Colonic mucosa (tissue), 4 donors: ENCODE results near the gene SDHA. TPM values are rescaled to one million over a fixed set of nuclear protein-coding genes. Genes with fewer than 3 reads are reported as not detected.
"Not testable (repeated sequence)": the region's sequence is repeated elsewhere in the genome, so short reads cannot be mapped to it uniquely, and the experiment has no call there.

Experiments
- DNase-seq: peaks from one replicate; pipeline ENCODE4 v3.0.0-alpha.2; 2020
- H3K27ac ChIP-seq: fragments of 200-600 bp; one replicate; pipeline ENCODE4 v1.8.0; 2021
- H3K27me3 ChIP-seq: fragments of 200-600 bp; one replicate; pipeline ENCODE4 v1.8.0; 2021
- H3K36me3 ChIP-seq: fragments of 200-600 bp; one replicate; pipeline ENCODE4 v1.8.0; 2021
- H3K4me1 ChIP-seq: fragments of 200-600 bp; one replicate; pipeline ENCODE4 v1.8.0; 2021; ENCODE audit warnings: mild to moderate bottlenecking
- H3K4me3 ChIP-seq: fragments of 200-600 bp; one replicate; pipeline ENCODE4 v1.8.0; 2021
- H3K9ac ChIP-seq, 2 donors: one replicate each; pipeline ENCODE4 v1.7.0; 2013; ENCODE audit warnings: control low read depth in 2 of 2, low read depth in 2 of 2, low read length in 2 of 2
- H3K9me3 ChIP-seq: fragments of 200-600 bp; one replicate; pipeline ENCODE4 v1.8.0; 2021
- intact Hi-C: fragments of 100-400 bp; cut with DNase I; formaldehyde crosslinking; loops from one replicate; pipeline ENCODE4 v1.14.1; 2022
- total RNA-seq, 2 donors: library from RNA; stranded (reverse); fragmentation: NEBNext Ultra II Directional in 1 of 2; extraction: Animal tissue kit (Norgen Biotek cat#: 25700) in 1 of 2; gene quantifications; one replicate each; pipeline ENCODE4 v1.2.1, GENCODE V29; 2021
- TF ChIP-seq, protein P1 (sequence below): fragments of 200-600 bp; IDR thresholded peaks from one replicate; pipeline ENCODE4 v1.8.0; 2022; ENCODE audit warnings: antibody characterized with exemption, mild to moderate bottlenecking
- donor health status: healthy.
- donor health status: DM: no; HTN: no; CAD: no.
- donor health status: DM: no; HTN: no; CAD: no.

Gene SDHA
- total RNA-seq, 2 donors from 2014 or later: 285 to 414 TPM

DNA sequence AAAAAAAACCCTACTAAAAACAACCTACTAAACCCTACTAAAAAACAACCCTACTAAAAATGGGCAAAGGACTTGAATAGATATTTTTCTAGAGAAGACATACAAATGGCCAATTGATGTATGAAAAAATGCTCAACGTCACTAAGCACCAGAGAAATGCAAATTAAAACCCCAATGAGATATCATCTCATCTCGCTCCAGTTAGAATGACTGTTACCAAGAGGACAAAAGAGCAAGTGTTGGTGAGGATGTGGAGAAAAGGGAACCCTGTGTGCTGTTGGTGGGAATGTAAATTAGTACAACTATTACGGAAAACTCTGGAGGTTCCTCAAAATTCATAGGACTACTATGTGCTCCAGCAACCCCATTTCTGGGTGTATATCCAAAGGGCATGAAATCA is 10.8 kb downstream of the SDHA start:
- Histone ChIP-seq H3K27ac (no peak overlapping the region), H3K4me3 (no peak overlapping the region), H3K36me3 (peaks cover 16% of the 10 kb centered on the region), H3K27me3 (no peaks in the 10 kb centered on the region), H3K9me3 (no peaks in the 10 kb centered on the region), H3K4me1 (no peaks in the 10 kb centered on the region), H3K9ac (no peak overlapping the region)
- TF ChIP-seq, protein P1, sequence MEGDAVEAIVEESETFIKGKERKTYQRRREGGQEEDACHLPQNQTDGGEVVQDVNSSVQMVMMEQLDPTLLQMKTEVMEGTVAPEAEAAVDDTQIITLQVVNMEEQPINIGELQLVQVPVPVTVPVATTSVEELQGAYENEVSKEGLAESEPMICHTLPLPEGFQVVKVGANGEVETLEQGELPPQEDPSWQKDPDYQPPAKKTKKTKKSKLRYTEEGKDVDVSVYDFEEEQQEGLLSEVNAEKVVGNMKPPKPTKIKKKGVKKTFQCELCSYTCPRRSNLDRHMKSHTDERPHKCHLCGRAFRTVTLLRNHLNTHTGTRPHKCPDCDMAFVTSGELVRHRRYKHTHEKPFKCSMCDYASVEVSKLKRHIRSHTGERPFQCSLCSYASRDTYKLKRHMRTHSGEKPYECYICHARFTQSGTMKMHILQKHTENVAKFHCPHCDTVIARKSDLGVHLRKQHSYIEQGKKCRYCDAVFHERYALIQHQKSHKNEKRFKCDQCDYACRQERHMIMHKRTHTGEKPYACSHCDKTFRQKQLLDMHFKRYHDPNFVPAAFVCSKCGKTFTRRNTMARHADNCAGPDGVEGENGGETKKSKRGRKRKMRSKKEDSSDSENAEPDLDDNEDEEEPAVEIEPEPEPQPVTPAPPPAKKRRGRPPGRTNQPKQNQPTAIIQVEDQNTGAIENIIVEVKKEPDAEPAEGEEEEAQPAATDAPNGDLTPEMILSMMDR: no peak
- intact Hi-C loops: no loop called here
- DNase-seq: no peak

- Histone ChIP-seq H3K36me3 (peaks cover 4% of the 10 kb centered on the region), H3K4me1 (no peaks in the 10 kb centered on the region), H3K9ac (no peak overlapping the region), H3K4me3 (no peak overlapping the region), H3K27me3 (no peaks in the 10 kb centered on the region), H3K27ac (no peak overlapping the region), H3K9me3 (no peaks in the 10 kb centered on the region)
- intact Hi-C loops: no loop called here
- DNase-seq: no peak
- TF ChIP-seq, protein P1: no peak
Observed at GRCh38 chr5:230711-231110, 12.6 kb downstream of the SDHA start.

GRCh38 chr5:231661-232060 is 13.5 kb downstream of the SDHA start:
- Histone ChIP-seq H3K36me3 (peaks cover 4% of the 10 kb centered on the region), H3K9ac (no peak overlapping the region), H3K27me3 (no peaks in the 10 kb centered on the region), H3K4me1 (no peaks in the 10 kb centered on the region), H3K4me3 (no peak overlapping the region), H3K9me3 (no peaks in the 10 kb centered on the region), H3K27ac (no peak overlapping the region)
- TF ChIP-seq, protein P1: no peak
- intact Hi-C loops: no loop called here
- DNase-seq: no peak

DNA sequence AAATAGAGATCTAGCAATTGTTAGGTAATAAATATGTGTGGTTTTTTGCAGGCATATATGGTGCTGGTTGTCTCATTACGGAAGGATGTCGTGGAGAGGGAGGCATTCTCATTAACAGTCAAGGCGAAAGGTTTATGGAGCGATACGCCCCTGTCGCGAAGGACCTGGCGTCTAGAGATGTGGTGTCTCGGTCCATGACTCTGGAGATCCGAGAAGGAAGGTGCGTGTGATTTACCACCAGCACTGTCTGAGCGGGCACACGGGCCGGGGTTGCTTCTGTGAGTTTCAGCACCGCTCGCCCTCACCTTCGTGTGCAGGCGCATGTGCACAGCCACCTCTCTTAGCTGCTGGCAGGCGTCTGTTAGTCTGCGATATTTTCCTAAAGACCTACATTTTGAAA is 15.3 kb downstream of the SDHA start:
- H3K27me3 ChIP-seq, H3K4me1 ChIP-seq, intact Hi-C loops, H3K9ac ChIP-seq, H3K27ac ChIP-seq, H3K4me3 ChIP-seq, H3K9me3 ChIP-seq, DNase-seq, H3K36me3 ChIP-seq: not testable (repeated sequence)

- H3K9me3 ChIP-seq: no peaks in the 10 kb centered on the region
- no peak overlapping the region for H3K27ac ChIP-seq
- no peak overlapping the region for H3K9ac ChIP-seq
- no peaks in the 10 kb centered on the region for H3K36me3 ChIP-seq
- TF ChIP-seq, protein P1: no peak
- intact Hi-C loops: no loop called here
- DNase-seq: no peak
- no peak overlapping the region for H3K4me3 ChIP-seq
- no peaks in the 10 kb centered on the region for H3K4me1 ChIP-seq
- no peaks in the 10 kb centered on the region for H3K27me3 ChIP-seq
Observed at GRCh38 chr5:234450-234849, 16.3 kb downstream of the SDHA start.

DNA sequence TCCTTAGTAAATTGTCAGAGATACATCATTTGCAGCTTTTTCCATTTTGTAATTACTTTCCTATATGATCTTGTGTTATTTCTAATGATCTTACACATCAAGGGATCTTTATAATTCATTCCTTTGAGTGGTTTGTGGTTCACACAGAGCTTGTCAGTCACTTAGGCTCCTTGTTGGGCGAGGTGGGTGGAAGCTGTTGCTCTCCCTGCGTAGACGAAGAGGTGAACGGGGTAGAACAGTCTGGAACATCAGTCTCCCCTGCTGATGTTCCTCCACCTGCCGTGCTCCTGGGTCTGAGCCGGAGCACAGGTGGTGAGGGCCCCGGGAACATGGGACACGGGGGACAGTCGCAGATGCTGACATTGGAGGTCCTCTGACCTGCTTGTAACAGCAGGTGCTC is 17.4 kb downstream of the SDHA start:
- H3K27ac ChIP-seq, H3K27me3 ChIP-seq, H3K36me3 ChIP-seq, H3K9me3 ChIP-seq, intact Hi-C loops, H3K4me3 ChIP-seq, H3K4me1 ChIP-seq, H3K9ac ChIP-seq, DNase-seq: not testable (repeated sequence)

GRCh38 chr5:237931-238330 is 19.8 kb downstream of the SDHA start:
- DNase-seq, H3K9ac ChIP-seq, H3K4me1 ChIP-seq, H3K9me3 ChIP-seq, H3K4me3 ChIP-seq, H3K27ac ChIP-seq, H3K27me3 ChIP-seq, intact Hi-C loops: not testable (repeated sequence)
- H3K36me3 ChIP-seq: peaks cover 12% of the 10 kb centered on the region

- H3K27me3 ChIP-seq, H3K4me3 ChIP-seq, H3K27ac ChIP-seq, DNase-seq, intact Hi-C loops, H3K9me3 ChIP-seq, H3K4me1 ChIP-seq, H3K9ac ChIP-seq: not testable (repeated sequence)
- peaks cover 12% of the 10 kb centered on the region for H3K36me3 ChIP-seq
Observed at GRCh38 chr5:240550-240949, 22.4 kb downstream of the SDHA start.

DNA sequence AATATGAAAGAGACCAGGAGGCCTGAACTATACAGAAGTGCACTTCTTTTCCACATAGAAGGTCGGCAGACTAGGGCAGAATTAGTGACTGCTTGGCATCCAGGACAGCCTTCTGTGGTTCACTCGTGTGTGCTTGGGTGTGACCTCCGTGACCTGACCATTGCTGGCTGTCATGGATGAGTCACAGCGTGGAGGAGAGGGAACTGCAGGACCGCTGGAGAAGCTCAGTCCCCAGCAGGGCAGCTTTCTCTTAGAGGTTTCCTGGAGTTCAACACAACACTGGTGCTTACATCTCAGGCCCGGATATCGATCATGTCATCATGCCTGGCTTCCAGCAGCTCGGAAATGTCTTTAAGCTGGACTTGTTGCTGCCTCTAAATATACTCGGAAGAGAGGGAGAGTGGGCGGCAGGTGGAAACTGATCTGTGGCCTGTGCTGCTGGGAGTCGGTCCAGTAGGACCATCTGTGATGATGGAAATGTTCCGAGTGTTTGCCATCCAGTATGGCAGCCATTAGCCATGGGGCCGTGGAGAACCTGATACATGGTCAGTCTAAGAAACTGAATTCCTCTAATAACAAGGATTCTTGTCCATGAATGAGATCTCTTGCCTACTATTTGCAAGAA is 23.0 kb downstream of the SDHA start:
- H3K4me1 ChIP-seq, DNase-seq, H3K4me3 ChIP-seq, H3K27me3 ChIP-seq, intact Hi-C loops, H3K9ac ChIP-seq, H3K9me3 ChIP-seq, H3K27ac ChIP-seq: not testable (repeated sequence)
- H3K36me3 ChIP-seq: peaks cover 12% of the 10 kb centered on the region

GRCh38 chr5:243683-244367 is 25.7 kb downstream of the SDHA start:
- H3K27ac ChIP-seq, DNase-seq, H3K9ac ChIP-seq, H3K4me1 ChIP-seq, intact Hi-C loops, H3K4me3 ChIP-seq, H3K9me3 ChIP-seq, H3K27me3 ChIP-seq: not testable (repeated sequence)
- H3K36me3 ChIP-seq: peaks cover 14% of the 10 kb centered on the region
